DOHH2 (cell line): ENCODE measurements around the gene NT5C1A.

ENCODE experiments used
- H3F3A ChIP-seq: fragments of 200-600 bp; sonication (generic), shearing (Covaris generic); 2 replicates; pipeline ENCODE4 v1.6.0; 2016; ENCODE audit warnings: antibody characterized with exemption, mild to moderate bottlenecking; ENCODE audit not compliant: control insufficient read depth, insufficient read depth
- H3K27ac ChIP-seq: fragments of 200-600 bp; sonication (generic); 2 replicates; pipeline ENCODE4 v1.5.1; 2014; ENCODE audit warnings: low read depth, mild to moderate bottlenecking, low read length, moderate library complexity
- H3K27me3 ChIP-seq: fragments of 200-600 bp; sonication (generic); 2 replicates; pipeline ENCODE4 v1.6.1; 2014; ENCODE audit warnings: mild to moderate bottlenecking, low read length, mixed read lengths; ENCODE audit not compliant: control insufficient read depth
- H3K36me3 ChIP-seq: fragments of 200-600 bp; sonication (generic); 2 replicates; pipeline ENCODE4 v1.6.1; 2014; ENCODE audit warnings: mild to moderate bottlenecking, low read length, moderate library complexity, mixed read lengths; ENCODE audit not compliant: control insufficient read depth
- H3K4me1 ChIP-seq: fragments of 200-600 bp; sonication (generic); 2 replicates; pipeline ENCODE4 v1.6.1; 2014; ENCODE audit warnings: mild to moderate bottlenecking, low read length, mixed read lengths; ENCODE audit not compliant: control insufficient read depth
- H3K4me2 ChIP-seq: fragments of 200-600 bp; sonication (generic); 2 replicates; pipeline ENCODE4 v1.6.0; 2014; ENCODE audit warnings: mild to moderate bottlenecking, low read length, moderate library complexity
- H3K4me3 ChIP-seq: fragments of 200-600 bp; sonication (generic); 2 replicates; pipeline ENCODE4 v1.5.1; 2014; ENCODE audit warnings: mild to moderate bottlenecking, low read length, mixed read lengths
- H3K79me2 ChIP-seq: fragments of 200-600 bp; sonication (generic); 2 replicates; pipeline ENCODE4 v1.6.1; 2014; ENCODE audit warnings: mild to moderate bottlenecking, low read length, mixed read lengths; ENCODE audit not compliant: control insufficient read depth
- H3K9me2 ChIP-seq: fragments of 200-600 bp; sonication (generic); replicated peaks from 2 replicates; pipeline ENCODE4 v1.6.1; 2014; ENCODE audit warnings: mild to moderate bottlenecking, low read length, mixed read lengths; ENCODE audit not compliant: control insufficient read depth
- H3K9me3 ChIP-seq: fragments of 200-600 bp; sonication (generic); 2 replicates; pipeline ENCODE4 v1.6.1; 2014; ENCODE audit warnings: antibody characterized with exemption, low read length, mixed read lengths; ENCODE audit not compliant: control insufficient read depth, insufficient read depth
- H4K20me1 ChIP-seq: fragments of 200-600 bp; sonication (generic); 2 replicates; pipeline ENCODE4 v1.6.0; 2014; ENCODE audit warnings: low read depth, mild to moderate bottlenecking, antibody characterized with exemption, low read length, moderate library complexity; ENCODE audit not compliant: control insufficient read depth, insufficient read depth
- EZH2phosphoT487 ChIP-seq: fragments of 200-600 bp; sonication (generic); IDR thresholded peaks from 2 replicates; pipeline ENCODE4 v1.6.1; 2017; ENCODE audit warnings: borderline replicate concordance, mild to moderate bottlenecking, antibody characterized with exemption, low read length, moderate library complexity, mixed read lengths
- TF ChIP-seq, protein P1 (sequence below): fragments of 200-600 bp; sonication (generic); IDR thresholded peaks from one replicate; pipeline ENCODE4 v1.5.1; 2014; ENCODE audit warnings: antibody characterized with exemption, mild to moderate bottlenecking, low read depth, low read length; ENCODE audit not compliant: poor library complexity, severe bottlenecking

Gene NT5C1A

DNA sequence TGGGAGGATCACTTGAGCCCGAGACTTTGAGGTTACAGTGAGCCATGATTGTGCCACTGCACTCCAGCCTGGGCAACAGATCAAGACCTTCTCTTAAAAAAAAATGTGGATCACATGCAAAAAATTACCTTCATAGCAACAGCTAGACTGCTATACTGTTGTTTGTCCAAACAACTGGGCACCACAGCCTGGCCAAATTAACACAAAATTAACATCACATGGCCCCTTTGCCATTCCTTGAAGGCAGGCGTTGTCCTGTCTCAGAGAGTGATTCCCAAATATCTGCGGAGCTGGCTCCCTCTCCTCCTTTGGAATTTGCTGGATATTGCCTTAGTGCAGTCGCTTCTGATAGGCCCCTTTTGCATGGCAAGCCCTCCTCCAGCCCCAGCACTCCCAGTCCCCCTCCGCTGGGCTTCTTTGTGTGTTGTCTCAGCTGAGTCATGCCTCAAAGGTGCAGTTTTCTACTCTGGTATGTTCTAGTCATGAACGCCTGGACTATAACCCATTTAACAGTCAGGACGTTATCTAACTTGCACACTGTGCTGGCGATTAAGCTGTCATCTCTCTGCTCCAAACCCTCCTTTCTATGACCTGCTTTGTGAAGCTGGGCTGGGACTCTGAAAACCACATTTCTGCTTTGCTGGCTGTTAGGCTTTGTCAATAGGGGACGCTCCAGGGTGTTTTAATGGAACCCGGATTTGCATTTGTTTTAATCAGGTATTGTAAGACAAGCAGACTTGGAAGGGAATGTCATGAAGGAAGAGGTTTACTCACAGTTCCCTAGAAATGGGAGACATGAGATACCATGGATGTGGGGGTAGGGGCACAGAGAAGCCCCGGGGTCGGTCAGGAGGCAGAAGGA is 39.4 kb upstream of the NT5C1A start:
- no peaks in the 10 kb centered on the region for H3K9me3 ChIP-seq
- no peaks in the 10 kb centered on the region for H4K20me1 ChIP-seq
- TF ChIP-seq EZH2phosphoT487, result no peak
- TF ChIP-seq, protein P1, sequence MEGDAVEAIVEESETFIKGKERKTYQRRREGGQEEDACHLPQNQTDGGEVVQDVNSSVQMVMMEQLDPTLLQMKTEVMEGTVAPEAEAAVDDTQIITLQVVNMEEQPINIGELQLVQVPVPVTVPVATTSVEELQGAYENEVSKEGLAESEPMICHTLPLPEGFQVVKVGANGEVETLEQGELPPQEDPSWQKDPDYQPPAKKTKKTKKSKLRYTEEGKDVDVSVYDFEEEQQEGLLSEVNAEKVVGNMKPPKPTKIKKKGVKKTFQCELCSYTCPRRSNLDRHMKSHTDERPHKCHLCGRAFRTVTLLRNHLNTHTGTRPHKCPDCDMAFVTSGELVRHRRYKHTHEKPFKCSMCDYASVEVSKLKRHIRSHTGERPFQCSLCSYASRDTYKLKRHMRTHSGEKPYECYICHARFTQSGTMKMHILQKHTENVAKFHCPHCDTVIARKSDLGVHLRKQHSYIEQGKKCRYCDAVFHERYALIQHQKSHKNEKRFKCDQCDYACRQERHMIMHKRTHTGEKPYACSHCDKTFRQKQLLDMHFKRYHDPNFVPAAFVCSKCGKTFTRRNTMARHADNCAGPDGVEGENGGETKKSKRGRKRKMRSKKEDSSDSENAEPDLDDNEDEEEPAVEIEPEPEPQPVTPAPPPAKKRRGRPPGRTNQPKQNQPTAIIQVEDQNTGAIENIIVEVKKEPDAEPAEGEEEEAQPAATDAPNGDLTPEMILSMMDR, result no peak
- H3K4me1 ChIP-seq, result no peaks in the 10 kb centered on the region
- H3K9me2 ChIP-seq, result no peaks in the 10 kb centered on the region
- no peak overlapping the region for H3K27ac ChIP-seq
- peaks cover 7% of the 10 kb centered on the region for H3K27me3 ChIP-seq
- no peaks in the 10 kb centered on the region for H3F3A ChIP-seq
- H3K79me2 ChIP-seq, result no peaks in the 10 kb centered on the region
- H3K4me3 ChIP-seq, result no peak overlapping the region
- H3K4me2 ChIP-seq, result no peak overlapping the region
- no peaks in the 10 kb centered on the region for H3K36me3 ChIP-seq

DNA sequence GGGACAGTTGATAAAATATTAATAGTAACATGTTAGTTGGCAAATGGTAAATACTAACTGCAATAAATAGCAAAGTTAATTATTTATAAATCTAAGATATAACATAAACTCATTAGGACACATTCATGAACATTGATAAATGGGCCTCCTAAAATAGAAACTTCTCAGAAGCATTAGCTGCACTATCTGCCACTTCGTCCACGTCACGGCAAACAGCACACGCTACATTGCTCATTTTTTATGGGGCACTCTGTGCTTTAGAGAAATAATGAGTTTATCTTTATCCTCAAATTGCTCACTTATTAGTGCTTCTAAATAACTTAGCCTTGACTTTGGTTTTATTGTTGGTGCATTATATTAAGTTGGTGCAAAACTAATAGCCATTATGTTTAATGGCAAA is 35.6 kb upstream of the NT5C1A start:
- Histone ChIP-seq H3K9me3 (no peaks in the 10 kb centered on the region), H3K36me3 (no peaks in the 10 kb centered on the region), H3K9me2 (no peaks in the 10 kb centered on the region), H3K4me3 (no peak overlapping the region), H3K27me3 (peaks cover 4% of the 10 kb centered on the region; the same call in 1 of the 2 replicates), H3K4me1 (no peaks in the 10 kb centered on the region), H3K27ac (no peak overlapping the region), H3F3A (no peaks in the 10 kb centered on the region), H3K79me2 (no peaks in the 10 kb centered on the region), H4K20me1 (no peaks in the 10 kb centered on the region), H3K4me2 (no peak overlapping the region)
- TF ChIP-seq, protein P1, result no peak
- no peak for TF ChIP-seq EZH2phosphoT487

DNA sequence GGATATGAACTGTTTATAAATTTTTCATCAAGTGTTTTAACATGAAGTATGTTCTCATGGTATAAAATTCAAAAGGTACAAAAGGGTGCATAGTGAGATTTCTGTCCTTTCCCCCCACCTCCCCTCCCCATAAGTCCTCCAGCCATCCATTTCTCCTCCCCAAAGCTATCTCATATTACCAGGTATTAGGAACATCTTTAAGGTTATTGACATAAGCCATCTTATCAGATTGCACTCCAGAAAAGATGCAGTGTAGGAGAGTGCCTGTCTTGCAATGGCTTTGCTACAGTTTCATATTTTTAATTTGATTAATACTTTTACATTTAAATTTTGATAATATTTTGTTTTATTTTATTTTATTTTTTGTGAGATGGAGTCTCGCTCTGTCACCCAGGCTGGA is 32.9 kb upstream of the NT5C1A start:
- TF ChIP-seq, protein P1, result no peak
- no peak for TF ChIP-seq EZH2phosphoT487
- Histone ChIP-seq H3F3A (no peaks in the 10 kb centered on the region), H3K79me2 (no peaks in the 10 kb centered on the region), H3K27ac (no peak overlapping the region), H3K9me2 (no peaks in the 10 kb centered on the region), H3K4me1 (no peaks in the 10 kb centered on the region), H3K36me3 (no peaks in the 10 kb centered on the region), H3K27me3 (peaks cover 4% of the 10 kb centered on the region; the same call in 1 of the 2 replicates), H3K9me3 (no peaks in the 10 kb centered on the region), H3K4me3 (no peak overlapping the region), H4K20me1 (no peaks in the 10 kb centered on the region), H3K4me2 (no peak overlapping the region)
